ENCODE data around the gene CORIN. TPM values are rescaled to one million over a fixed set of nuclear protein-coding genes. Genes with fewer than 3 reads are reported as not detected.

CORIN gene
- total and polyA plus RNA-seq, 2 of the 13 experiments (the other 11 are each of a cell fraction or from before 2014, with no cell fraction given): 0.84 to 1.2 TPM

DNA sequence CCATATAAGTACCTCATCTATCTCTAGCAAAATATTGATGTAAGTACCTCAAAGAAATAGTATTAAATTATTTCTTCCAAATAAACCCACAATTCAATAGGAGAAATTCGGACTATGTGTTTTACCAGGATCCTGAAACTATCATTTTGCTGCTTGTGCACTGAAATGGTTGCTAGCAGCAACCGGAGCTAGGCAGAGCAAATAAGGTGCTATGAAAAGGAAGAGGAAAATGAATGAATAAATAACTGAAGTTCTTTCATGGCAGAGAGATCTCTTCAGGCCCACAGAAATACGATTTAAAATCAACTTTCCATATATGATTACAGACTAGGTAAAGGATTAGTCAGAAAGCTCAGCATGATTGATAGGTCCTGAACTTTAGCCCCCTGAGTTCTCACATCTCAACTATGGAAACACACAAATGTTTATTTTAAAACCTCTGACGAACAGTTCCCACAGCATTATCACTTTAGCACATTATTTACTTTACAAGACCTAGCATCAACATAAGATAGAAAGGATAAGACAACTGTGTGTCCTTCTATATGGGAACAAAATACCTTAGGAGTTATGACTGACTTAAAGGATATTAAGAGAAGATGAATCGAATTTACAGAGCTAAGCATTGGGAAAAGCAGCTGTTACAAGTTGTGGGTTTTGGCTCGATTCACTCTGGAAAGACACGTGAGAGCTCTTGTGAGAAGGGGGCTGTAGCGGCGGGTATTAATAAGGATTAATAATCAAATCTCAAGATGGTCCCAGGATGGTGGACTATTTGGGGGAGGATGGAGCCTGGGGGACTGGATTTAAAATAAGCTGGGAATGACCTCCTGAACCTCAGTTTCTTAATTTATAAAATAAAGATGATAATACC lies 104.3 kb downstream of the CORIN start (continued):
- TF ChIP-seq KLF6 (CRISPR knock-in tag; IDR thresholded peaks at IDR 0.05) (no peak), KDM6A (CRISPR knock-in tag; IDR thresholded peaks at IDR 0.05; ENCODE audit: low read depth) (0 out of 2 replicates have a peak, but pooled peaks have one; percentile 32), BCL6 (CRISPR knock-in tag; IDR thresholded peaks at IDR 0.05) (0 out of 2 replicates have a peak, but pooled peaks have one; percentile 20), ZNF891 (CRISPR knock-in tag; IDR thresholded peaks at IDR 0.05) (no peak), PTBP1 (IDR thresholded peaks at IDR 0.05; ENCODE audit: low read depth, low read length, poor library complexity, severe bottlenecking) (no peak), ZNF530 (CRISPR knock-in tag; IDR thresholded peaks at IDR 0.05; ENCODE audit: low read depth) (no peak), FOXP1 (IDR thresholded peaks at IDR 0.05) (no peak), FOXP1 (CRISPR knock-in tag; IDR thresholded peaks at IDR 0.05) (peak; percentile 79), TCF7 (IDR thresholded peaks at IDR 0.05; ENCODE audit: low read depth) (0 out of 2 replicates have a peak, but pooled peaks have one; percentile 32), HMGA1 (CRISPR knock-in tag; conservative IDR thresholded peaks at IDR 0.05) (no peak), ZNF720 (CRISPR knock-in tag; IDR thresholded peaks at IDR 0.05) (no peak), HMG20A (CRISPR knock-in tag; IDR thresholded peaks at IDR 0.05; ENCODE audit: borderline replicate concordance) (peak; percentile 77; the same call in 1 of the 2 replicates), PAXIP1 (CRISPR knock-in tag; conservative IDR thresholded peaks at IDR 0.05) (peak; percentile 73), ARHGAP35 (CRISPR knock-in tag; IDR thresholded peaks at IDR 0.05; ENCODE audit: borderline replicate concordance) (no peak), NCOR1 (IDR thresholded peaks at IDR 0.05; ENCODE audit: borderline replicate concordance, low read length) (peak; percentile 59; the same call in 1 of the 2 replicates), RARA (CRISPR knock-in tag; IDR thresholded peaks at IDR 0.05) (peak; percentile 55)
- TF ChIP-seq, protein P1, sequence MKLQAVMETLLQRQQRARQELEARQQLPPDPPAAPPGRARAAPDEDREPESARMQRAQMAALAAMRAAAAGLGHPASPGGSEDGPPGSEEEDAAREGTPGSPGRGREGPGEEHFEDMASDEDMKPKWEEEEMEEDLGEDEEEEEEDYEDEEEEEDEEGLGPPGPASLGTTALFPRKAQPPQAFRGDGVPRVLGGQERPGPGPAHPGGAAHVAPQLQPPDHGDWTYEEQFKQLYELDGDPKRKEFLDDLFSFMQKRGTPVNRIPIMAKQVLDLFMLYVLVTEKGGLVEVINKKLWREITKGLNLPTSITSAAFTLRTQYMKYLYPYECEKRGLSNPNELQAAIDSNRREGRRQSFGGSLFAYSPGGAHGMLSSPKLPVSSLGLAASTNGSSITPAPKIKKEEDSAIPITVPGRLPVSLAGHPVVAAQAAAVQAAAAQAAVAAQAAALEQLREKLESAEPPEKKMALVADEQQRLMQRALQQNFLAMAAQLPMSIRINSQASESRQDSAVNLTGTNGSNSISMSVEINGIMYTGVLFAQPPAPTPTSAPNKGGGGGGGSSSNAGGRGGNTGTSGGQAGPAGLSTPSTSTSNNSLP (IDR thresholded peaks at IDR 0.05; ENCODE audit: low read depth, low read length): peak; percentile 65
- TF ChIP-seq, protein P2, sequence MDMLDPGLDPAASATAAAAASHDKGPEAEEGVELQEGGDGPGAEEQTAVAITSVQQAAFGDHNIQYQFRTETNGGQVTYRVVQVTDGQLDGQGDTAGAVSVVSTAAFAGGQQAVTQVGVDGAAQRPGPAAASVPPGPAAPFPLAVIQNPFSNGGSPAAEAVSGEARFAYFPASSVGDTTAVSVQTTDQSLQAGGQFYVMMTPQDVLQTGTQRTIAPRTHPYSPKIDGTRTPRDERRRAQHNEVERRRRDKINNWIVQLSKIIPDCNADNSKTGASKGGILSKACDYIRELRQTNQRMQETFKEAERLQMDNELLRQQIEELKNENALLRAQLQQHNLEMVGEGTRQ (IDR thresholded peaks at IDR 0.05; ENCODE audit: low read depth, low read length): no peak
- TF ChIP-seq, protein P2 (CRISPR knock-in tag; IDR thresholded peaks at IDR 0.05; ENCODE audit: borderline replicate concordance): 0 out of 2 replicates have a peak, but pooled peaks have one; percentile 18
- TF ChIP-seq, protein P3, sequence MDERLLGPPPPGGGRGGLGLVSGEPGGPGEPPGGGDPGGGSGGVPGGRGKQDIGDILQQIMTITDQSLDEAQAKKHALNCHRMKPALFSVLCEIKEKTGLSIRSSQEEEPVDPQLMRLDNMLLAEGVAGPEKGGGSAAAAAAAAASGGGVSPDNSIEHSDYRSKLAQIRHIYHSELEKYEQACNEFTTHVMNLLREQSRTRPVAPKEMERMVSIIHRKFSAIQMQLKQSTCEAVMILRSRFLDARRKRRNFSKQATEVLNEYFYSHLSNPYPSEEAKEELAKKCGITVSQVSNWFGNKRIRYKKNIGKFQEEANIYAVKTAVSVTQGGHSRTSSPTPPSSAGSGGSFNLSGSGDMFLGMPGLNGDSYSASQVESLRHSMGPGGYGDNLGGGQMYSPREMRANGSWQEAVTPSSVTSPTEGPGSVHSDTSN (CRISPR knock-in tag; IDR thresholded peaks at IDR 0.05): peak; percentile 66

Measured in HepG2 (cell line).